ENCODE results near the gene SPX.

The SPX gene

GRCh38 chr12:21526053-21526452 lies at the start of gene SPX:
SPX (plus strand) TSS chr12:21526296; CDS start chr12:21526473, 177 bp downstream.
- DNase-seq (ENCODE audit: low spot score), result no peak

GRCh38 chr12:21476949-21477348 lies 49.1 kb upstream of the SPX start:
- DNase-seq (ENCODE audit: low spot score), result no peak

- DNase-seq (ENCODE audit: low spot score), result no peak
Measured at GRCh38 chr12:21478756-21479455, 47.2 kb upstream of the SPX start.

- DNase-seq (ENCODE audit: low spot score), result no peak
Measured at GRCh38 chr12:21483531-21483930, 42.6 kb upstream of the SPX start.

- no peak for DNase-seq (ENCODE audit: low spot score)
Measured at GRCh38 chr12:21485998-21486397, 40.1 kb upstream of the SPX start.

GRCh38 chr12:21499765-21500164 lies 26.3 kb upstream of the SPX start:
- DNase-seq (ENCODE audit: low spot score), result no peak

- DNase-seq (ENCODE audit: low spot score), result no peak
Measured at GRCh38 chr12:21500786-21501257, 25.3 kb upstream of the SPX start.

- peak; percentile 99 for DNase-seq (ENCODE audit: low spot score)
Measured at GRCh38 chr12:21501258-21502163, 24.6 kb upstream of the SPX start, which contains the start of the genes GOLT1B and RECQL. GOLT1B (plus strand) TSS chr12:21501789; CDS start chr12:21501924, 135 bp downstream. RECQL (minus strand) TSS chr12:21501635; CDS start chr12:21499570, 2,065 bp downstream.

GRCh38 chr12:21502164-21502496 lies 24.0 kb upstream of the SPX start:
- DNase-seq (ENCODE audit: low spot score), result peak; percentile 40

GRCh38 chr12:21502872-21503271 lies 23.2 kb upstream of the SPX start:
- no peak for DNase-seq (ENCODE audit: low spot score)

- DNase-seq (ENCODE audit: low spot score), result no peak
Measured at GRCh38 chr12:21505888-21506287, 20.2 kb upstream of the SPX start.

- no peak for DNase-seq (ENCODE audit: low spot score)
Measured at GRCh38 chr12:21507849-21508248, 18.2 kb upstream of the SPX start.

- DNase-seq (ENCODE audit: low spot score), result no peak
Measured at GRCh38 chr12:21509768-21510167, 16.3 kb upstream of the SPX start.

- DNase-seq (ENCODE audit: low spot score), result no peak
Measured at GRCh38 chr12:21516281-21516680, 9.8 kb upstream of the SPX start.

GRCh38 chr12:21518451-21518850 lies 7.6 kb upstream of the SPX start:
- no peak for DNase-seq (ENCODE audit: low spot score)

GRCh38 chr12:21521541-21521940 lies 4.6 kb upstream of the SPX start:
- no peak for DNase-seq (ENCODE audit: low spot score)

- no peak for DNase-seq (ENCODE audit: low spot score)
Measured at GRCh38 chr12:21523148-21523547, 2.9 kb upstream of the SPX start.

- DNase-seq (ENCODE audit: low spot score), result no peak
Measured at GRCh38 chr12:21526721-21527345, 737 bp downstream of the SPX start.

GRCh38 chr12:21527451-21528180 lies 1.5 kb downstream of the SPX start:
- DNase-seq (ENCODE audit: low spot score), result peak; percentile 66

GRCh38 chr12:21528953-21529352 lies 2.9 kb downstream of the SPX start:
- peak; percentile 7 for DNase-seq (ENCODE audit: low spot score)

- no peak for DNase-seq (ENCODE audit: low spot score)
Measured at GRCh38 chr12:21529456-21529855, 3.4 kb downstream of the SPX start.

Measured in Ammon's horn (tissue), 1 donor.